ENCODE results near the gene SNRNP40.

- no peak for TF ChIP-seq CTCF (IDR thresholded peaks at IDR 0.05)
- no peak for TF ChIP-seq EP300 (IDR thresholded peaks at IDR 0.05; ENCODE audit: low read depth)
- TF ChIP-seq POLR2AphosphoS5 (IDR thresholded peaks at IDR 0.05): no peak
- TF ChIP-seq POLR2A (IDR thresholded peaks at IDR 0.05): no peak
Observed at GRCh38 chr1:31257213-31257612, 39.4 kb downstream of the SNRNP40 start.
